ENCODE measurements around the gene GFOD1. TPM values are rescaled to one million over a fixed set of nuclear protein-coding genes. Genes with fewer than 3 reads are reported as not detected.

Gene GFOD1
- total RNA-seq, 6 experiments from 2014 or later, result 2.3 to 4.7 (median 2.9) TPM

- no peaks in the 10 kb centered on the region for H3K9me3 Mint-ChIP-seq
- H3K36me3 Mint-ChIP-seq (ENCODE audit: low read depth), result no peaks in the 10 kb centered on the region
- H3K4me3 Mint-ChIP-seq, result no peak overlapping the region
- H3K27me3 Mint-ChIP-seq (ENCODE audit: insufficient read depth), result no peaks in the 10 kb centered on the region; the same call in 1 of the 2 replicates
- DNase-seq, result no peak
- H3K4me1 Mint-ChIP-seq (ENCODE audit: low read depth), result no peaks in the 10 kb centered on the region
- H3K27ac Mint-ChIP-seq, result no peak overlapping the region
- TF ChIP-seq CTCF (IDR thresholded peaks at IDR 0.05), result no peak
Observed at GRCh38 chr6:13380761-13381160, 106.6 kb downstream of the GFOD1 start.

- no peak overlapping the region for H3K4me3 Mint-ChIP-seq
- H3K27me3 Mint-ChIP-seq (ENCODE audit: insufficient read depth), result no peaks in the 10 kb centered on the region; the same call in 1 of the 2 replicates
- TF ChIP-seq CTCF (IDR thresholded peaks at IDR 0.05), result no peak
- no peaks in the 10 kb centered on the region for H3K36me3 Mint-ChIP-seq (ENCODE audit: low read depth)
- H3K4me1 Mint-ChIP-seq (ENCODE audit: low read depth), result peaks cover under 1% of the 10 kb centered on the region
- H3K9me3 Mint-ChIP-seq, result no peaks in the 10 kb centered on the region
- no peak overlapping the region for H3K27ac Mint-ChIP-seq
- DNase-seq, result no peak
Observed at GRCh38 chr6:13378669-13379590, 108.5 kb downstream of the GFOD1 start.

- no peak for DNase-seq
- no peak for TF ChIP-seq CTCF (IDR thresholded peaks at IDR 0.05)
- Mint-ChIP-seq H3K4me1 (ENCODE audit: low read depth) (peaks cover 18% of the 10 kb centered on the region), H3K4me3 (no peak overlapping the region), H3K27ac (no peak overlapping the region), H3K9me3 (no peaks in the 10 kb centered on the region), H3K27me3 (ENCODE audit: insufficient read depth) (no peaks in the 10 kb centered on the region; the same call in 1 of the 2 replicates), H3K36me3 (ENCODE audit: low read depth) (no peaks in the 10 kb centered on the region)
Observed at GRCh38 chr6:13377054-13377758, 110.2 kb downstream of the GFOD1 start.

GRCh38 chr6:13375360-13375878 is 112.0 kb downstream of the GFOD1 start:
- Mint-ChIP-seq H3K9me3 (no peaks in the 10 kb centered on the region), H3K36me3 (ENCODE audit: low read depth) (no peaks in the 10 kb centered on the region), H3K27me3 (ENCODE audit: insufficient read depth) (no peaks in the 10 kb centered on the region; the same call in 1 of the 2 replicates), H3K4me1 (ENCODE audit: low read depth) (peaks cover 21% of the 10 kb centered on the region), H3K4me3 (no peak overlapping the region), H3K27ac (no peak overlapping the region)
- no peak for TF ChIP-seq CTCF (IDR thresholded peaks at IDR 0.05)
- DNase-seq, result no peak

- H3K36me3 Mint-ChIP-seq (ENCODE audit: low read depth), result no peaks in the 10 kb centered on the region
- no peak overlapping the region for H3K4me3 Mint-ChIP-seq
- TF ChIP-seq CTCF (IDR thresholded peaks at IDR 0.05), result no peak
- H3K27ac Mint-ChIP-seq, result no peak overlapping the region
- H3K4me1 Mint-ChIP-seq (ENCODE audit: low read depth), result peaks cover 22% of the 10 kb centered on the region
- no peak for DNase-seq
- no peaks in the 10 kb centered on the region for H3K9me3 Mint-ChIP-seq
- H3K27me3 Mint-ChIP-seq (ENCODE audit: insufficient read depth), result no peaks in the 10 kb centered on the region; the same call in 1 of the 2 replicates
Observed at GRCh38 chr6:13373919-13374318, 113.5 kb downstream of the GFOD1 start.
